ENCODE measurements around the gene WWTR1. TPM values are rescaled to one million over a fixed set of nuclear protein-coding genes. Genes with fewer than 3 reads are reported as not detected.

WWTR1 gene
- polyA plus RNA-seq, 1 experiment = 164 TPM

DNA sequence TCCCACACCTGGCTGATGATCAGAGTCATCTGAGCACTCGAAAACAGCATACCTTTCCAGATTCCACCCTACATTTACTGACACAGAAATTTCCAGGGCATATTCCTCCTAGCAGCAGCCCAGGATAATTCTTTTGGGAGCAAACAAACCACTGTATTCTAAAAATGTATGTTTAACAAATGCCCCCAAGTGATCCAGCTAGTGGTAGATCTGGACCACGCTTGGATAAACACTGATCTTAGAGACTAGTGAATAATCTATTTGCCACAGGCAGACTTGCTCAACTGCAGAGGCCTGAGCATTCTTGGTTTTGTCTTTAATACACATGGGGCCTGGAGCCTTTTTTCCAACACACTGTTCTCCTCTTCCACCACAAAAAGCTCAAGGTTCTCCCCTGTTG is 93.7 kb downstream of the WWTR1 start:
- H3K27me3 ChIP-seq (ENCODE audit: control insufficient read depth, insufficient read depth, low read length) = no peaks in the 10 kb centered on the region
- DNase-seq (ENCODE audit: low read depth, low spot score) = no peak
- TF ChIP-seq CTCF (IDR thresholded peaks at IDR 0.05; ENCODE audit: low read depth, low read length) = no peak
- H3K27ac ChIP-seq (ENCODE audit: low read depth, low read length) = no peak overlapping the region
- CTCF ChIA-PET = interaction anchor here (0.5 kb wide), 1 partner anchor 208 kb away, joined by 7 read pairs; no protein-coding TSS in a partner anchor
- H3K4me3 ChIP-seq (ENCODE audit: low read depth, low read length) = no peak overlapping the region
- POLR2A ChIA-PET = interaction anchor here (0.7 kb wide), 1 partner anchor 10 kb away, joined by 5 read pairs; no protein-coding TSS in a partner anchor
- H3K9me3 ChIP-seq (ENCODE audit: control insufficient read depth, insufficient read depth, low read length) = peaks cover 4% of the 10 kb centered on the region; the same call in 1 of the 2 replicates

DNA sequence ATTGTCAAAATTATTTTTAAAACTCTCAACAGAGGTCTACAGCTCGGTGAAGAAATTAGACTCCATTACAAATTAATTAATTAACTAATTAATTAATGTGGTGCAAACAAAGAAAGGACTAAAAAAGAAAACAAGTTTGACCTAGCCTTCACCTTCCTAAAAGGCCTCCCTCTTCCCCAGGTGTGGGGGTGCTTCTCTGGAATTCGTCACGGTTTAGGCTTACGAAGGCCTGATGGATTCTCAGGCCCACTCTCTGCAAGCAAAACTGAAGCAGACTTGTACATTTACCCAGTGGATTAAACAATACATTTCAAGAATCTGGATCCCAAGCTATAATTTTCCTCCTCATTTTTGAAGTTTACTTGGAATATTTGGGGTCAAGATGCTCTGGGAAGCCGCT is 94.7 kb downstream of the WWTR1 start:
- TF ChIP-seq CTCF (IDR thresholded peaks at IDR 0.05; ENCODE audit: low read depth, low read length) = no peak
- ChIA-PET CTCF (interaction anchor here (0.7 kb wide), 1 partner anchor 347 kb away, joined by 5 read pairs; no protein-coding TSS in a partner anchor), POLR2A (no interaction called here)

DNA sequence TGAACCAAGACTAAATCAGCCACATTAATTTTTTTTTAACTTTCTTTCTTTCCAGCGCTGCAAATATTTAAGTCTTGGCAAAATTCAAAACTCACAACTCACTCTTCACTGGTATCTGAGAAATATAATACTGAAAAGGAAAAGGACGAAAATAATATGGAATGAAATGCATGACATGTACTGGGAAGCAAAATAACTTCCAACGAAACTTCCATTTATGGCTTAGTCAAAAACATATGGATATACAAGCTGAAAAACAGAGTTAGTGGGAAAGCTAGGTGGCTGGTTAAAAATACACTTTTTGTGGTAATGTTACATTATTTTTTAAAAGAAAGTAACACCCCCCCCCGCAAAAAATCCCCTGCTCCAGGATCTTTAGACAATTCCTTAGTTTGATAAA is 97.2 kb downstream of the WWTR1 start:
- no peak for TF ChIP-seq CTCF (IDR thresholded peaks at IDR 0.05; ENCODE audit: low read depth, low read length)
- ChIA-PET POLR2A (no interaction called here), CTCF (interaction anchor here (1.2 to 1.8 kb wide), 2 partner anchors 8 to 248 kb away, joined by 4 to 5 read pairs; no protein-coding TSS in a partner anchor)
- Histone ChIP-seq H3K9me3 (ENCODE audit: control insufficient read depth, insufficient read depth, low read length) (peaks cover 4% of the 10 kb centered on the region; the same call in 1 of the 2 replicates), H3K27me3 (ENCODE audit: control insufficient read depth, insufficient read depth, low read length) (no peaks in the 10 kb centered on the region), H3K27ac (ENCODE audit: low read depth, low read length) (no peak overlapping the region), H3K4me3 (ENCODE audit: low read depth, low read length) (no peak overlapping the region)
- DNase-seq (ENCODE audit: low read depth, low spot score) = no peak

More for the DNA sequence above, 94.7 kb downstream of the WWTR1 start:
- DNase-seq (ENCODE audit: low read depth, low spot score) = no peak
- H3K9me3 ChIP-seq (ENCODE audit: control insufficient read depth, insufficient read depth, low read length) = peaks cover 4% of the 10 kb centered on the region; the same call in 1 of the 2 replicates
- H3K27me3 ChIP-seq (ENCODE audit: control insufficient read depth, insufficient read depth, low read length) = no peaks in the 10 kb centered on the region
- no peak overlapping the region for H3K4me3 ChIP-seq (ENCODE audit: low read depth, low read length)
- no peak overlapping the region for H3K27ac ChIP-seq (ENCODE audit: low read depth, low read length)

- DNase-seq (ENCODE audit: low read depth, low spot score) = no peak
- H3K27ac ChIP-seq (ENCODE audit: low read depth, low read length) = no peak overlapping the region
- CTCF ChIA-PET = interaction anchor here (0.6 to 1.8 kb wide), 3 partner anchors 8 to 248 kb away, joined by 4 to 5 read pairs (median 5); no protein-coding TSS in a partner anchor
- no peak overlapping the region for H3K4me3 ChIP-seq (ENCODE audit: low read depth, low read length)
- no peak for TF ChIP-seq CTCF (IDR thresholded peaks at IDR 0.05; ENCODE audit: low read depth, low read length)
- POLR2A ChIA-PET = no interaction called here
- no peaks in the 10 kb centered on the region for H3K27me3 ChIP-seq (ENCODE audit: control insufficient read depth, insufficient read depth, low read length)
- peaks cover 4% of the 10 kb centered on the region; the same call in 1 of the 2 replicates for H3K9me3 ChIP-seq (ENCODE audit: control insufficient read depth, insufficient read depth, low read length)
These were observed 97.8 kb downstream of the WWTR1 start for GRCh38 chr3:149560001-149560400.

DNA sequence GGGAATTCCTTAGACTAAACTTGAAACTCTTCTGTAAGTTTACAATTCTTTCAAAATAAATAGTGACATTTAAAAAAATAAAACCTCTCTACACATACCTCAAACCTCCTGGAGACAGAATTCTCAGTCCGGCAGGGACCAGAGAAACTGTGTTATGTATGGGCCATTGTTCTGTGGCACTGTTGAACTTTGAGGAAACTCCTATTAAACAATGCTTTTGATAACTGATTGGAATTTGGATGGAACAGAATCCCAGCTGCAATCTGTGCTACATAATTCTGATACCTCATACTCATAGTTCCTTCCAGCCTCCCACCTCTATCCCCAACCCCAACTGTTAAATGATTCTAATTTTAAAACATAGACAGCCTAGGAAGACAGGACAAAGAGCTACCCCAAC is 98.3 kb downstream of the WWTR1 start:
- H3K27me3 ChIP-seq (ENCODE audit: control insufficient read depth, insufficient read depth, low read length) = no peaks in the 10 kb centered on the region
- ChIA-PET CTCF (interaction anchor here (0.6 to 1.8 kb wide), 3 partner anchors 9 to 249 kb away, joined by 4 to 5 read pairs (median 5); no protein-coding TSS in a partner anchor), POLR2A (no interaction called here)
- no peak overlapping the region for H3K27ac ChIP-seq (ENCODE audit: low read depth, low read length)
- H3K4me3 ChIP-seq (ENCODE audit: low read depth, low read length) = no peak overlapping the region
- no peak for TF ChIP-seq CTCF (IDR thresholded peaks at IDR 0.05; ENCODE audit: low read depth, low read length)
- peaks cover 4% of the 10 kb centered on the region; the same call in 1 of the 2 replicates for H3K9me3 ChIP-seq (ENCODE audit: control insufficient read depth, insufficient read depth, low read length)
- DNase-seq (ENCODE audit: low read depth, low spot score) = no peak
